ENCODE measurements around the gene VCPKMT.

VCPKMT gene

GRCh38 chr14:50106178-50106577 is 10.2 kb downstream of the VCPKMT start:
- TF ChIP-seq, protein P1, sequence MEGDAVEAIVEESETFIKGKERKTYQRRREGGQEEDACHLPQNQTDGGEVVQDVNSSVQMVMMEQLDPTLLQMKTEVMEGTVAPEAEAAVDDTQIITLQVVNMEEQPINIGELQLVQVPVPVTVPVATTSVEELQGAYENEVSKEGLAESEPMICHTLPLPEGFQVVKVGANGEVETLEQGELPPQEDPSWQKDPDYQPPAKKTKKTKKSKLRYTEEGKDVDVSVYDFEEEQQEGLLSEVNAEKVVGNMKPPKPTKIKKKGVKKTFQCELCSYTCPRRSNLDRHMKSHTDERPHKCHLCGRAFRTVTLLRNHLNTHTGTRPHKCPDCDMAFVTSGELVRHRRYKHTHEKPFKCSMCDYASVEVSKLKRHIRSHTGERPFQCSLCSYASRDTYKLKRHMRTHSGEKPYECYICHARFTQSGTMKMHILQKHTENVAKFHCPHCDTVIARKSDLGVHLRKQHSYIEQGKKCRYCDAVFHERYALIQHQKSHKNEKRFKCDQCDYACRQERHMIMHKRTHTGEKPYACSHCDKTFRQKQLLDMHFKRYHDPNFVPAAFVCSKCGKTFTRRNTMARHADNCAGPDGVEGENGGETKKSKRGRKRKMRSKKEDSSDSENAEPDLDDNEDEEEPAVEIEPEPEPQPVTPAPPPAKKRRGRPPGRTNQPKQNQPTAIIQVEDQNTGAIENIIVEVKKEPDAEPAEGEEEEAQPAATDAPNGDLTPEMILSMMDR (IDR thresholded peaks at IDR 0.05; ENCODE audit: low read depth, low read length): no peak
- no peak for DNase-seq (ENCODE audit: extremely low read depth, low read depth)

GRCh38 chr14:50103558-50103957 is 12.8 kb downstream of the VCPKMT start:
- DNase-seq (ENCODE audit: extremely low read depth, low read depth): no peak
- TF ChIP-seq, protein P1 (IDR thresholded peaks at IDR 0.05; ENCODE audit: low read depth, low read length): no peak

- TF ChIP-seq, protein P1 (IDR thresholded peaks at IDR 0.05; ENCODE audit: low read depth, low read length): no peak
- DNase-seq (ENCODE audit: extremely low read depth, low read depth): no peak
These were observed 15.0 kb downstream of the VCPKMT start for GRCh38 chr14:50101417-50101816.

DNA sequence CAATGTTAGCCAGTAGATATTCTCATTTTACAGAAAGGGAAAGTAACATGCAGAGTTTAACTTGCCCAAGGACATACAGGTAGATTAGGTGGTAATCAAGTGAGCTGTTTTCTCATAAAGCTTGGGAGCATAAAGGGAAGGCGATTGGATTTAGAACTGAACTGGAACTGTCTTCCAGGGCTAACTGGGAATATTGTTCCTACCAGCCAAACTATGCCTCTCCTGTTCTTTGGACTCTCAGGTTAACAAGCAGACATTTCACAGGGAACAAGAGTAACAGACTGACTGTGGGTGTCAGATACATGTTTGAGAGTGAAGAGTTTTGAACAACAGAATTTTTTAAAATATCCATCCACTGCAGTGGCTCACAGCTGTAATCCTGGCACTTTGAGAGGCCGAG is 15.6 kb downstream of the VCPKMT start:
- TF ChIP-seq, protein P1 (IDR thresholded peaks at IDR 0.05; ENCODE audit: low read depth, low read length): no peak
- no peak for DNase-seq (ENCODE audit: extremely low read depth, low read depth)

- DNase-seq (ENCODE audit: extremely low read depth, low read depth): no peak
These were observed 17.0 kb downstream of the VCPKMT start for GRCh38 chr14:50099335-50099734.

DNA sequence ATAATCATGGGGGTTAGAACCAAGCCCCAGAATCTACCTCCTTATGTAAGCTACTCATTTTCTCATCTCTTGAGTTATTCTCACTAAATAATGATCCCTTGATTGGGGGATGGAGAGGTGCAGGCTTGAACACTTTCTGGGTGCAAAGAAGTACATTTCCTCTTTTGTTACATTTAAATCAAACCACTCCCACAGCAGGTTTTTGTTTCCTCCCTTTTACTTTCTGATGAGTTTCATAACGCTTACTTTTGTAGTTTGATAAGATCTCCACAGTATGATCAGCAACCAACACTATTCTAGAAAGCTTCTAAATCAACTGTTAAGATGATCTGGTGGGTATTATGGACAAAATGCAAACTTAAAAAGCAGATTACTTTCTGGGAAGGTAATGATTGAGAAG is 20.5 kb downstream of the VCPKMT start:
- TF ChIP-seq, protein P1 (IDR thresholded peaks at IDR 0.05; ENCODE audit: low read depth, low read length): no peak
- DNase-seq (ENCODE audit: extremely low read depth, low read depth): no peak

More at GRCh38 chr14:50099335-50099734, 17.0 kb downstream of the VCPKMT start:
- TF ChIP-seq, protein P1 (IDR thresholded peaks at IDR 0.05; ENCODE audit: low read depth, low read length): no peak

DNA sequence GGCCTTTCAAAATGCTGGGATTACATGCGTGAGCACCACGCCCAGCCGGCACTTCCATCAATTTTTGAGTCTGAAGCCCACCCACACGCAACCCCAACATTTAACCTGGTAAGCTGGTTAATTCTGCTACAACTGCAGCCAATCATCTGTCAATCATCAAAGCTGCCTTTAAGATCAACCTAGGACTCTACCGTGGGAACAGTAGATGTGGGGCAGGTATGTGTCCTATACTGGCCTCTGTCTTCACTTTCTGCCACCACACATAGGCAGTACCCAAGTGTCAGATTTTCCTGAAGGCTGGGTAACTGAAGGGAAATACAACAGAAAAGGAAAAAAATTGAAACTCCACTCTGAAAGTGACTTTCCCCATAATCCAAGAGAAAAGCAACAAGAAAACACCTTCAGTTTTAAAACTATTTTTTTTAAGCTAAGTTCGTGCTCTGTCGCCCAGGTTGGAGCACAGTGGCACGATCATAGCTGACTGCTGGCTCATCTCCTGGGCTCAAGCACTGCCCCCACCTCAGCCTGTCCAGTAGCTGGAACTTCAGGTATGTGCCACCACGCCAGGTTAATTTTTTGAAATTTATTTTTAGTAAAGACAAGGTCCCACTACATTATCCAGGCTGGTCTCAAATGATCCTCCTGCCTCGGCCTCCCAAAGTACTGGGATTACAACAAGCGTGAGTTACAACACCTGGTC is 22.2 kb downstream of the VCPKMT start:
- DNase-seq (ENCODE audit: extremely low read depth, low read depth): no peak

More for the DNA sequence above, 22.2 kb downstream of the VCPKMT start:
- TF ChIP-seq, protein P1 (IDR thresholded peaks at IDR 0.05; ENCODE audit: low read depth, low read length): no peak
